Ovary (tissue), 9 donors: ENCODE measurements around the gene LGALS8. TPM values are rescaled to one million over a fixed set of nuclear protein-coding genes. Genes with fewer than 3 reads are reported as not detected.

Experiments
- DNase-seq, 5 donors: peaks; one replicate each; pipeline ENCODE4 v3.0.0-alpha.2; 2019 to 2020
- H3K27ac ChIP-seq, 2 donors: fragments of 200-600 bp; one replicate each; pipeline versions ENCODE4 v1.5.1 to v1.8.0; 2019 to 2022
- H3K27me3 ChIP-seq: fragments of 200-600 bp; one replicate; pipeline ENCODE4 v1.8.0; 2022
- H3K36me3 ChIP-seq: fragments of 200-600 bp; sonication (generic); one replicate; pipeline ENCODE4 v1.5.1; 2019
- H3K4me1 ChIP-seq: one replicate; pipeline ENCODE4 v1.8.1; 2013; ENCODE audit warnings: mild to moderate bottlenecking, moderate library complexity; ENCODE audit not compliant: insufficient read depth
- H3K4me3 ChIP-seq: fragments of 200-600 bp; sonication (generic); one replicate; pipeline ENCODE4 v1.5.1; 2017
- H3K9me3 ChIP-seq, 2 donors: fragments of 200-600 bp in 1 of 2; sonication (generic) in 1 of 2; one replicate each; pipeline versions ENCODE4 v1.5.1 to v1.8.1; 2013 to 2019; ENCODE audit warnings: mild to moderate bottlenecking in 1 of 2, moderate library complexity in 1 of 2
- EP300 ChIP-seq: sonication (generic); formaldehyde crosslinking; IDR thresholded peaks from one replicate; pipeline ENCODE4 v1.6.1; 2017; ENCODE audit warnings: antibody characterized with exemption
- POLR2A ChIP-seq: fragments of 450-650 bp; IDR thresholded peaks from one replicate; pipeline ENCODE4 v1.6.1; 2017; ENCODE audit warnings: antibody characterized with exemption, mild to moderate bottlenecking, moderate library complexity
- WGBS, 3 donors: extraction: QIAGEN DNeasy Blood & Tissue Kit in 1 of 3; methylation state at CpG; one replicate each; pipeline versions ENCODE4 v1.1.5 to v1.1.7; 2013 to 2017; 5-methylcytosine and 5-hydroxymethylcytosine counted together
- intact Hi-C, 4 donors: fragments of 100-400 bp; cut with DNase I; formaldehyde crosslinking; loops; one replicate each; pipeline versions ENCODE4 v1.11.0 to v1.15.1; 2022 to 2023
- polyA plus RNA-seq, 2 donors: library from polyadenylated mRNA; stranded (reverse); fragments of 200-250 nt in 1 of 2; fragments of 350-450 nt in 1 of 2; fragmentation: Illumina TruSeq in 1 of 2; extraction: RNeasy Lipid Tissue Mini Kit (QIAGEN cat#74804) in 1 of 2; gene quantifications; one replicate each; pipeline ENCODE4 v1.2.3, GENCODE V29; 2013 to 2014
- total RNA-seq, 7 donors: library from RNA; depleted of rRNA in 2 of 7; stranded (reverse); fragments of >200 nt in 2 of 7; fragmentation: NEBNext Ultra II Directional in 3 of 7; extraction: Animal tissue kit (Norgen Biotek cat#: 25700) in 3 of 7; gene quantifications; one replicate each; pipeline versions ENCODE4 v1.1.0 to v1.2.4, GENCODE V29; 2016 to 2023
- TF ChIP-seq, protein P1 (sequence below), 3 donors: fragments of 450-650 bp in 2 of 3; fragments of 200-600 bp in 1 of 3; IDR thresholded peaks; one replicate each; pipeline versions ENCODE4 v1.5.1 to v1.8.0; 2016 to 2022; ENCODE audit warnings: antibody characterized with exemption in 3 of 3, mild to moderate bottlenecking in 1 of 3
- donor health status: DM: no; HTN: no; CAD: no; lungs with moderate emphysema.
- donor health status: DM: no; HTN: no; CAD: no.
- donor health status: Bipolar disorder and iron deficiency.
- donor health status: DM: yes; HTN: yes; CAD: no.
- donor health status: DM: no; HTN: no; CAD: no.
- donor health status: DM: yes; HTN: yes; CAD: no.

Gene LGALS8
- total and polyA plus RNA-seq, 9 donors = 23.7 to 91.2 (median 44.5) TPM

DNA sequence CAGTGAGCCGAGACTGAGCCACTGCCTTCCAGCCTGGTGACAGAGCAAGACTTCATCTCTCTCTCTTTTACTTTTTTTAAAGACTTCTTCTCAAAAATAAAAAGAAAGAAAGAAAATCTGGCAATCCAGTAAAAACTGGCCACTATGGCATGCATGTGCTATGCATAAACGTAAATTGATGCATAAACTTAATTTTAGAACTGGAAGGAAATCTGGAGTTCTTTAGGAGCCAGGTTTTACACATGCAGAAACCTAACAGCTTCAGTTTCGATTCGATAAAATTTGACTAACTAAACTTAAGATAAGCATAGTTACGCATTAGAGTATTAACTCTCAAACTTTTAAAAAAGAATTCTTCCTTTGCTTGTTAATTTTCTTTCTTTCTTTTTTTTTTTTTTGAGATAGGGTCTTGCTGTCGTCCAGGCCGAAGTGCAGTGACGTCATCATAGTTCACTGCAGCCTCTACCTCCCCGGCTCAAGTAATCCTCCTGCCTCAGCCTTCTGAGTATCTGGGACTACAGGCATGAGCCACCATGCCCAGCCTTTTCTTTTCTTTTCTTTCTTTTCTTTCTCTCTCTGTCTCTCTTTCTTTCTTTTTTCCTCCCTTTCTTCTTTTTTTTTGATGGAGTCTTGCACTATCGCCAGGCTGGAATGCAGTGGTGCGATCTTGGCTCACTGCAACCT, 11.9 kb upstream of the LGALS8 start:
- intact Hi-C loops = no loop called here
- H3K36me3 ChIP-seq = no peaks in the 10 kb centered on the region
- H3K9me3 ChIP-seq = no peaks in the 10 kb centered on the region
- no peak for TF ChIP-seq POLR2A
- TF ChIP-seq, protein P1, sequence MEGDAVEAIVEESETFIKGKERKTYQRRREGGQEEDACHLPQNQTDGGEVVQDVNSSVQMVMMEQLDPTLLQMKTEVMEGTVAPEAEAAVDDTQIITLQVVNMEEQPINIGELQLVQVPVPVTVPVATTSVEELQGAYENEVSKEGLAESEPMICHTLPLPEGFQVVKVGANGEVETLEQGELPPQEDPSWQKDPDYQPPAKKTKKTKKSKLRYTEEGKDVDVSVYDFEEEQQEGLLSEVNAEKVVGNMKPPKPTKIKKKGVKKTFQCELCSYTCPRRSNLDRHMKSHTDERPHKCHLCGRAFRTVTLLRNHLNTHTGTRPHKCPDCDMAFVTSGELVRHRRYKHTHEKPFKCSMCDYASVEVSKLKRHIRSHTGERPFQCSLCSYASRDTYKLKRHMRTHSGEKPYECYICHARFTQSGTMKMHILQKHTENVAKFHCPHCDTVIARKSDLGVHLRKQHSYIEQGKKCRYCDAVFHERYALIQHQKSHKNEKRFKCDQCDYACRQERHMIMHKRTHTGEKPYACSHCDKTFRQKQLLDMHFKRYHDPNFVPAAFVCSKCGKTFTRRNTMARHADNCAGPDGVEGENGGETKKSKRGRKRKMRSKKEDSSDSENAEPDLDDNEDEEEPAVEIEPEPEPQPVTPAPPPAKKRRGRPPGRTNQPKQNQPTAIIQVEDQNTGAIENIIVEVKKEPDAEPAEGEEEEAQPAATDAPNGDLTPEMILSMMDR (IDR thresholded peaks at IDR 0.05) = no peak
- TF ChIP-seq EP300 = no peak
- H3K4me3 ChIP-seq = no peak overlapping the region
- H3K4me1 ChIP-seq = peaks cover 10% of the 10 kb centered on the region
- WGBS, 3 donors = 29 to 59% (median 37%) methylated on average over 11 of the region's 11 CpGs
- H3K27ac ChIP-seq = no peak overlapping the region
- no peak for DNase-seq
- no peaks in the 10 kb centered on the region for H3K27me3 ChIP-seq

GRCh38 chr1:236514703-236515442, 8.9 kb upstream of the LGALS8 start:
- Histone ChIP-seq H3K27ac (no peak overlapping the region), H3K4me3 (no peak overlapping the region), H3K36me3 (no peaks in the 10 kb centered on the region), H3K27me3 (no peaks in the 10 kb centered on the region), H3K9me3 (no peaks in the 10 kb centered on the region), H3K4me1 (peaks cover 10% of the 10 kb centered on the region)
- intact Hi-C loops = no loop called here
- TF ChIP-seq, protein P1 (IDR thresholded peaks at IDR 0.05) = no peak
- TF ChIP-seq EP300 (no peak), POLR2A (no peak)
- no peak for DNase-seq
- 38 to 65% (median 53%) methylated on average over 4 of the region's 4 CpGs for WGBS, 3 donors

DNA sequence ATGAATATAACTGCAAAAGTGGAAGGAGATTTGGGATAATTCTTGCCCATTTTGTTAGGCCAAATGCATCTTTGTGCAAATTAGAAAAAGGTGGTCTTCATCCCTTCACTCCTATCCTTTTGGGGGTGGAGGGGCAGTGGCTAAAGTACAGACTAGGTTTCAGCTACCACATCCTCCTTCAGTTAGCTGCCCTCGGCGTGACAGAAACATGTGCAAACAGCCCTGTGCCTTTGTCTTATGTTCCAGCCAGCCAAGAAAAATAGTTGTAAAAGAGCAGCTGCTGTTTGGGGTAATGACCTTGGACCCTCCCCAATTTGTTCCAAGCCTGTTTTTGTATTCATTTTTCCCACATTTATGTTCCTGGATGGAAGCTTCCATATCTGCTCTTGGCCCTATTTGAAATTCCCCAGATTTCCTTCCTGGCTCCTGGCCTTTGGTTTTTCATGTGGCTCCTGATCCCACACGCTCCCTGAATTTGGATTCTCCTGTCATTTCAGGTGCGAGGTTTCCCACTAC, 8.3 kb upstream of the LGALS8 start:
- Histone ChIP-seq H3K4me1 (peaks cover 10% of the 10 kb centered on the region), H3K36me3 (no peaks in the 10 kb centered on the region), H3K4me3 (no peak overlapping the region), H3K9me3 (no peaks in the 10 kb centered on the region), H3K27ac (peak overlapping the region in 1 of 2 donors; percentile 2), H3K27me3 (no peaks in the 10 kb centered on the region)
- intact Hi-C loops = no loop called here
- WGBS, 3 donors = 12 to 25% (median 17%) methylated on average over 4 of the region's 4 CpGs
- TF ChIP-seq EP300 (no peak), POLR2A (no peak)
- TF ChIP-seq, protein P1 (IDR thresholded peaks at IDR 0.05) = no peak
- DNase-seq = peak; percentile 29 to 51 (median 35)

GRCh38 chr1:236516929-236517704, 6.7 kb upstream of the LGALS8 start:
- no peaks in the 10 kb centered on the region for H3K36me3 ChIP-seq
- TF ChIP-seq EP300 (no peak), POLR2A (no peak)
- TF ChIP-seq, protein P1 (IDR thresholded peaks at IDR 0.05) = no peak
- no peaks in the 10 kb centered on the region for H3K9me3 ChIP-seq
- H3K4me1 ChIP-seq = peaks cover 10% of the 10 kb centered on the region
- no peak for DNase-seq
- H3K4me3 ChIP-seq = no peak overlapping the region
- no peaks in the 10 kb centered on the region for H3K27me3 ChIP-seq
- 6 to 9% (median 6%) methylated on average over 8 of the region's 8 CpGs for WGBS, 3 donors
- H3K27ac ChIP-seq = peak overlapping the region in 1 of 2 donors; percentile 52
- intact Hi-C loops = no loop called here
